HepG2 (cell line): Measurements from ENCODE around the gene BLMH. TPM values are rescaled to one million over a fixed set of nuclear protein-coding genes. Genes with fewer than 3 reads are reported as not detected.

Experiments used
- ARNTL ChIP-seq: sonication (generic); formaldehyde crosslinking; IDR thresholded peaks from 2 replicates; pipeline ENCODE4 v1.4.0; 2020; ENCODE audit warnings: mild to moderate bottlenecking, missing genetic modification reagents
- CEBPB ChIP-seq: IDR thresholded peaks from 2 replicates; pipeline ENCODE4 v1.6.1; 2011; ENCODE audit warnings: low read depth, low read length, improper control_type of control experiment, borderline replicate concordance
- DPF2 ChIP-seq: sonication (generic); formaldehyde crosslinking; IDR thresholded peaks from 2 replicates; pipeline ENCODE4 v1.4.0; 2020; ENCODE audit warnings: mild to moderate bottlenecking, low read depth, missing genetic modification reagents, borderline replicate concordance
- HDAC2 ChIP-seq: sonication (generic); formaldehyde crosslinking; IDR thresholded peaks from 2 replicates; pipeline ENCODE4 v1.4.0; 2020; ENCODE audit warnings: missing genetic modification reagents
- HMG20B ChIP-seq: conservative IDR thresholded peaks from 2 replicates; pipeline ENCODE4 v1.6.1; 2016; ENCODE audit warnings: missing genetic modification reagents, missing compliant biosample characterization
- NR2F1 ChIP-seq, 2 experiments: fragments of 450-650 bp in 1 of 2; formaldehyde crosslinking in 1 of 2; IDR thresholded peaks; 2 replicates each; pipeline versions ENCODE4 v1.5.0 to v1.6.1; 2016 to 2020; ENCODE audit warnings: mild to moderate bottlenecking in 1 of 2, missing compliant biosample characterization in 1 of 2, missing genetic modification reagents in 1 of 2, moderate library complexity in 1 of 2
- PITX1 ChIP-seq: sonication (generic); formaldehyde crosslinking; IDR thresholded peaks from 2 replicates; pipeline ENCODE4 v1.5.1; 2020; ENCODE audit warnings: mild to moderate bottlenecking, missing genetic modification reagents
- PPARG ChIP-seq: conservative IDR thresholded peaks from 2 replicates; pipeline ENCODE4 v1.6.1; 2016; ENCODE audit warnings: missing biosample characterization, missing genetic modification reagents
- SATB2 ChIP-seq: sonication (generic); formaldehyde crosslinking; IDR thresholded peaks from 2 replicates; pipeline ENCODE4 v1.5.0; 2020; ENCODE audit warnings: missing genetic modification reagents
- SOX13 ChIP-seq, 3 experiments: fragments of 450-650 bp in 1 of 3; sonication (generic) in 1 of 3; formaldehyde crosslinking in 1 of 3; IDR thresholded peaks in 2 of 3; conservative IDR thresholded peaks in 1 of 3; 2 replicates each; pipeline versions ENCODE4 v1.5.0 to v1.6.1; 2016 to 2020; ENCODE audit warnings: antibody characterized with exemption in 1 of 3, mild to moderate bottlenecking in 1 of 3, missing compliant biosample characterization in 1 of 3, missing genetic modification reagents in 1 of 3, moderate library complexity in 1 of 3
- TAF1 ChIP-seq: sonication (generic); formaldehyde crosslinking; IDR thresholded peaks from 2 replicates; pipeline ENCODE4 v1.4.0; 2020; ENCODE audit warnings: missing genetic modification reagents
- ZNF263 ChIP-seq: sonication (generic); formaldehyde crosslinking; IDR thresholded peaks from 2 replicates; pipeline ENCODE4 v1.4.0; 2020; ENCODE audit warnings: missing genetic modification reagents
- ZNF292 ChIP-seq: sonication (generic); formaldehyde crosslinking; IDR thresholded peaks from 2 replicates; pipeline ENCODE4 v1.8.1; 2022; ENCODE audit warnings: mild to moderate bottlenecking, low read depth, missing genetic modification reagents, borderline replicate concordance
- ZNF331 ChIP-seq: sonication (generic); formaldehyde crosslinking; IDR thresholded peaks from 2 replicates; pipeline ENCODE4 v1.4.0; 2020; ENCODE audit warnings: missing genetic modification reagents
- ZNF33B ChIP-seq: sonication (generic); formaldehyde crosslinking; IDR thresholded peaks from 2 replicates; pipeline ENCODE4 v1.5.1; 2020; ENCODE audit warnings: mild to moderate bottlenecking, missing genetic modification reagents
- ZNF34 ChIP-seq: sonication (generic); formaldehyde crosslinking; IDR thresholded peaks from 2 replicates; pipeline ENCODE4 v1.4.0; 2020; ENCODE audit warnings: mild to moderate bottlenecking, missing genetic modification reagents, borderline replicate concordance
- ZNF354B ChIP-seq: sonication (generic); formaldehyde crosslinking; IDR thresholded peaks from 2 replicates; pipeline ENCODE4 v1.8.0; 2022; ENCODE audit warnings: mild to moderate bottlenecking, missing genetic modification reagents
- ZNF546 ChIP-seq: sonication (generic); formaldehyde crosslinking; conservative IDR thresholded peaks from 2 replicates; pipeline ENCODE4 v1.8.1; 2023; ENCODE audit warnings: mild to moderate bottlenecking, missing genetic modification reagents
- ZNF549 ChIP-seq: sonication (generic); formaldehyde crosslinking; IDR thresholded peaks from 2 replicates; pipeline ENCODE4 v1.5.0; 2020; ENCODE audit warnings: missing genetic modification reagents
- ZNF678 ChIP-seq: sonication (generic); formaldehyde crosslinking; IDR thresholded peaks from 2 replicates; pipeline ENCODE4 v1.4.0; 2020; ENCODE audit warnings: mild to moderate bottlenecking, missing genetic modification reagents
- ZSCAN29 ChIP-seq: sonication (generic); formaldehyde crosslinking; conservative IDR thresholded peaks from 2 replicates; pipeline ENCODE4 v1.4.0; 2020; ENCODE audit warnings: mild to moderate bottlenecking, missing genetic modification reagents
- ZSCAN31 ChIP-seq: sonication (generic); formaldehyde crosslinking; IDR thresholded peaks from 2 replicates; pipeline ENCODE4 v1.5.0; 2020; ENCODE audit warnings: low read depth, mild to moderate bottlenecking, missing genetic modification reagents
- polyA plus RNA-seq, 8 experiments: library from polyadenylated mRNA; depleted of rRNA in 3 of 8; stranded (reverse) in 7 of 8; unstranded in 1 of 8; fragments of >200 nt; fragmentation: Illumina TruSeq in 4 of 8; extraction: Trizol in 4 of 8; gene quantifications; 2 replicates each; pipeline versions ENCODE4 v1.2.1 to v1.2.3, GENCODE V29; 2011 to 2016; ENCODE audit warnings: low read depth in 4 of 8, missing spikeins in 1 of 8, mixed read lengths in 1 of 8; ENCODE audit not compliant: insufficient read depth in 1 of 8
- total RNA-seq, 5 experiments: library from RNA; depleted of rRNA; stranded (reverse); fragments of >200 nt; fragmentation: Illumina TruSeq; extraction: Trizol; gene quantifications; 2 replicates each; pipeline ENCODE4 v1.2.3, GENCODE V29; 2016; ENCODE audit warnings: low read depth in 1 of 5
- TF ChIP-seq, protein P1 (sequence below): IDR thresholded peaks from 2 replicates; pipeline ENCODE4 v1.6.1; 2016; ENCODE audit warnings: mild to moderate bottlenecking
- TF ChIP-seq, protein P2 (sequence below): sonication (generic); formaldehyde crosslinking; IDR thresholded peaks from 2 replicates; pipeline ENCODE4; 2020; ENCODE audit warnings: missing genetic modification reagents, mild to moderate bottlenecking, borderline replicate concordance
- TF ChIP-seq, protein P3 (sequence below): sonication (generic); formaldehyde crosslinking; IDR thresholded peaks from 2 replicates; pipeline ENCODE4 v1.4.0; 2020; ENCODE audit warnings: missing genetic modification reagents

Gene BLMH
- total and polyA plus RNA-seq, 2 of the 13 experiments (the other 11 are each of a cell fraction or from before 2014, with no cell fraction given): 12.1 to 41.0 TPM

DNA sequence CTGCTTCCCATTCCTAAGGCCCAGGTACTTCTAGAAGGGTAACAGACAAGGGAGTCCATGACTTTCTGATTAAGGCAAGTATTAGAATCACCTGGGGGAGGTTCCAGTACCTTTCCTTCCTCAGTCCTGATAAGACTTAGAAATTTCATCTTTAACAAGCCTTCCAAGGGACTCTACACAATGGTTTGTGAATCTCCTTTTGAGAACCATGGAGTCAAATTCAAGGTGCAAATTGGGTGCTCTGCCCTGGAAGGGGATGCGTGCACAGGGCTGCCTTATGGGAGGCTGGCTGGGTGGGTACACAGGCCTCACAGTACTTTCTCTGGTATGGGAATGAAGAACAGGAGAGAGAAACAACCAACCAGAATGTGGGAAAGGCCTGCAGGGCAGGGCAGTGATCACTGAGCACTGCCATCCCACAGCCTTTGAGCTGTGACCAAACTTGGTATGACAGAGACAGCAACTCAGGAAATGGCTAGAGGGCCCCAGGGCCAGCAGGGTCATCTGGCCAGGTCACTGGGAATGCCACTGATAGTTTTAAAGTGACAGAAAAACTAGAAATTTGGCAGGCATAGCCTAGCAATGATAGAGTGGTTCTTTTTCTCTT, 45.8 kb upstream of the BLMH start (continued):
- TF ChIP-seq, protein P1, sequence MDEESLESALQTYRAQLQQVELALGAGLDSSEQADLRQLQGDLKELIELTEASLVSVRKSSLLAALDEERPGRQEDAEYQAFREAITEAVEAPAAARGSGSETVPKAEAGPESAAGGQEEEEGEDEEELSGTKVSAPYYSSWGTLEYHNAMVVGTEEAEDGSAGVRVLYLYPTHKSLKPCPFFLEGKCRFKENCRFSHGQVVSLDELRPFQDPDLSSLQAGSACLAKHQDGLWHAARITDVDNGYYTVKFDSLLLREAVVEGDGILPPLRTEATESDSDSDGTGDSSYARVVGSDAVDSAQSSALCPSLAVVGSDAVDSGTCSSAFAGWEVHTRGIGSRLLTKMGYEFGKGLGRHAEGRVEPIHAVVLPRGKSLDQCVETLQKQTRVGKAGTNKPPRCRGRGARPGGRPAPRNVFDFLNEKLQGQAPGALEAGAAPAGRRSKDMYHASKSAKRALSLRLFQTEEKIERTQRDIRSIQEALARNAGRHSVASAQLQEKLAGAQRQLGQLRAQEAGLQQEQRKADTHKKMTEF: peak; percentile 42; the same call in 1 of the 2 replicates
- TF ChIP-seq ZNF678 (0 out of 2 replicates have a peak, but pooled peaks have one; percentile 41), ARNTL (CRISPR knock-in tag) (peak; percentile 47; the same call in 1 of the 2 replicates), PPARG (peak; percentile 72), CEBPB (no peak), SATB2 (CRISPR knock-in tag) (no peak), ZNF354B (CRISPR knock-in tag) (peak; percentile 54; the same call in 1 of the 2 replicates), ZNF33B (CRISPR knock-in tag) (0 out of 2 replicates have a peak, but pooled peaks have one; percentile 35), ZSCAN29 (CRISPR knock-in tag) (0 out of 2 replicates have a peak, but pooled peaks have one; percentile 46), TAF1 (CRISPR knock-in tag) (peak; percentile 56; the same call in 1 of the 2 replicates), ZNF292 (peak; percentile 77; the same call in 1 of the 2 replicates), SOX13 (IDR thresholded peaks at IDR 0.05) (no peak), SOX13 (CRISPR knock-in tag; conservative IDR thresholded peaks at IDR 0.05 in 1 of 2, IDR thresholded peaks at IDR 0.05 in 1 of 2) (peak in 1 of 2 experiments; percentile 71; a peak in 2 of 4 replicates), DPF2 (CRISPR knock-in tag) (no peak; the same call in 1 of the 2 replicates), ZNF34 (CRISPR knock-in tag) (peak; percentile 84; the same call in 1 of the 2 replicates), ZNF331 (CRISPR knock-in tag) (peak; percentile 82), ZNF549 (CRISPR knock-in tag) (no peak), HDAC2 (CRISPR knock-in tag) (peak; percentile 82), ZNF263 (CRISPR knock-in tag) (no peak; the same call in 1 of the 2 replicates), ZNF546 (CRISPR knock-in tag) (no peak), ZSCAN31 (CRISPR knock-in tag) (no peak), HMG20B (CRISPR knock-in tag) (no peak), NR2F1 (CRISPR knock-in tag; IDR thresholded peaks at IDR 0.05) (peak; percentile 82 to 83; a peak in 3 of 4 replicates), PITX1 (CRISPR knock-in tag) (peak; percentile 54; the same call in 1 of the 2 replicates)
- TF ChIP-seq, protein P2, sequence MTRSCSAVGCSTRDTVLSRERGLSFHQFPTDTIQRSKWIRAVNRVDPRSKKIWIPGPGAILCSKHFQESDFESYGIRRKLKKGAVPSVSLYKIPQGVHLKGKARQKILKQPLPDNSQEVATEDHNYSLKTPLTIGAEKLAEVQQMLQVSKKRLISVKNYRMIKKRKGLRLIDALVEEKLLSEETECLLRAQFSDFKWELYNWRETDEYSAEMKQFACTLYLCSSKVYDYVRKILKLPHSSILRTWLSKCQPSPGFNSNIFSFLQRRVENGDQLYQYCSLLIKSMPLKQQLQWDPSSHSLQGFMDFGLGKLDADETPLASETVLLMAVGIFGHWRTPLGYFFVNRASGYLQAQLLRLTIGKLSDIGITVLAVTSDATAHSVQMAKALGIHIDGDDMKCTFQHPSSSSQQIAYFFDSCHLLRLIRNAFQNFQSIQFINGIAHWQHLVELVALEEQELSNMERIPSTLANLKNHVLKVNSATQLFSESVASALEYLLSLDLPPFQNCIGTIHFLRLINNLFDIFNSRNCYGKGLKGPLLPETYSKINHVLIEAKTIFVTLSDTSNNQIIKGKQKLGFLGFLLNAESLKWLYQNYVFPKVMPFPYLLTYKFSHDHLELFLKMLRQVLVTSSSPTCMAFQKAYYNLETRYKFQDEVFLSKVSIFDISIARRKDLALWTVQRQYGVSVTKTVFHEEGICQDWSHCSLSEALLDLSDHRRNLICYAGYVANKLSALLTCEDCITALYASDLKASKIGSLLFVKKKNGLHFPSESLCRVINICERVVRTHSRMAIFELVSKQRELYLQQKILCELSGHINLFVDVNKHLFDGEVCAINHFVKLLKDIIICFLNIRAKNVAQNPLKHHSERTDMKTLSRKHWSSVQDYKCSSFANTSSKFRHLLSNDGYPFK (CRISPR knock-in tag): no peak
- TF ChIP-seq, protein P3, sequence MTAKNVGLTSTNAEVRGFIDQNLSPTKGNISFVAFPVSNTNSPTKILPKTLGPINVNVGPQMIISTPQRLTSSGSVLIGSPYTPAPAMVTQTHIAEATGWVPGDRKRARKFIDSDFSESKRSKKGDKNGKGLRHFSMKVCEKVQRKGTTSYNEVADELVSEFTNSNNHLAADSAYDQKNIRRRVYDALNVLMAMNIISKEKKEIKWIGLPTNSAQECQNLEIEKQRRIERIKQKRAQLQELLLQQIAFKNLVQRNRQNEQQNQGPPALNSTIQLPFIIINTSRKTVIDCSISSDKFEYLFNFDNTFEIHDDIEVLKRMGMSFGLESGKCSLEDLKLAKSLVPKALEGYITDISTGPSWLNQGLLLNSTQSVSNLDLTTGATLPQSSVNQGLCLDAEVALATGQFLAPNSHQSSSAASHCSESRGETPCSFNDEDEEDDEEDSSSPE: 0 out of 2 replicates have a peak, but pooled peaks have one; percentile 16
